Measurements from ENCODE around the gene CDC16.
A peak's percentile ranks its signal among the peaks of the same experiment; 100 is the strongest.

Gene CDC16

GRCh38 chr13:114230117-114230516 lies 4.6 kb upstream of the CDC16 start:
- Histone ChIP-seq H3K36me3 (ENCODE audit: control insufficient read depth in 1 of 2, insufficient read depth in 2 of 2, low read length in 2 of 2) (no peaks in the 10 kb centered on the region), H3K14ac (ENCODE audit: low read length) (no peak overlapping the region), H3K79me1 (ENCODE audit: low read length) (peaks cover 5% of the 10 kb centered on the region), H2BK120ac (ENCODE audit: insufficient read depth, low read length, poor library complexity) (no peak overlapping the region), H3K79me2 (ENCODE audit: control insufficient read depth, insufficient read depth, low read length, poor library complexity) (peaks cover 4% of the 10 kb centered on the region), H2AK5ac (ENCODE audit: low read length) (no peak overlapping the region), H2BK12ac (ENCODE audit: low read length) (no peak overlapping the region), H3K27ac (ENCODE audit: low read depth, low read length) (no peak overlapping the region), H4K8ac (ENCODE audit: low read depth, low read length) (no peak overlapping the region), H4K12ac (ENCODE audit: low read depth, low read length) (no peak overlapping the region), H3K4me3 (ENCODE audit: low read depth, low read length) (no peak overlapping the region), H3K27me3 (ENCODE audit: insufficient read depth, low read length) (no peaks in the 10 kb centered on the region), H3K18ac (ENCODE audit: low read length) (no peak overlapping the region), H3K9me3 (ENCODE audit: insufficient read depth, low read depth, low read length) (no peaks in the 10 kb centered on the region), H3K9ac (ENCODE audit: low read length) (no peak overlapping the region), H3K4me2 (ENCODE audit: low read length) (no peak overlapping the region), H2BK5ac (ENCODE audit: low read depth, low read length, poor library complexity) (no peak overlapping the region), H3K23ac (ENCODE audit: low read length) (no peak overlapping the region), H3K4me1 (ENCODE audit: control insufficient read depth in 1 of 2, insufficient read depth in 2 of 2, low read length in 2 of 2) (peaks cover 2% of the 10 kb centered on the region in 2 experiments), H3K4ac (ENCODE audit: low read depth, low read length) (no peak overlapping the region), H4K91ac (ENCODE audit: low read depth, low read length) (no peak overlapping the region), H2AFZ (ENCODE audit: insufficient read depth, low read length, poor library complexity) (no peak overlapping the region)
- no peak for DNase-seq
- no CpG with 5 or more reads among the region's 7 CpGs for WGBS (ENCODE audit: extremely low coverage, insufficient coverage, insufficient read length)

- Histone ChIP-seq H3K4me2 (ENCODE audit: low read length) (no peak overlapping the region), H3K4me1 (ENCODE audit: control insufficient read depth in 1 of 2, insufficient read depth in 2 of 2, low read length in 2 of 2) (peaks cover 2% of the 10 kb centered on the region in 2 experiments), H4K12ac (ENCODE audit: low read depth, low read length) (no peak overlapping the region), H3K9ac (ENCODE audit: low read length) (no peak overlapping the region), H2BK5ac (ENCODE audit: low read depth, low read length, poor library complexity) (no peak overlapping the region), H3K14ac (ENCODE audit: low read length) (no peak overlapping the region), H3K18ac (ENCODE audit: low read length) (no peak overlapping the region), H2BK12ac (ENCODE audit: low read length) (no peak overlapping the region), H3K9me3 (ENCODE audit: insufficient read depth, low read depth, low read length) (no peaks in the 10 kb centered on the region), H3K79me2 (ENCODE audit: control insufficient read depth, insufficient read depth, low read length, poor library complexity) (peaks cover 6% of the 10 kb centered on the region), H3K36me3 (ENCODE audit: control insufficient read depth in 1 of 2, insufficient read depth in 2 of 2, low read length in 2 of 2) (no peaks in the 10 kb centered on the region), H3K27me3 (ENCODE audit: insufficient read depth, low read length) (no peaks in the 10 kb centered on the region), H3K79me1 (ENCODE audit: low read length) (peaks cover 7% of the 10 kb centered on the region), H2AK5ac (ENCODE audit: low read length) (no peak overlapping the region), H4K8ac (ENCODE audit: low read depth, low read length) (no peak overlapping the region), H3K27ac (ENCODE audit: low read depth, low read length) (no peak overlapping the region), H3K4me3 (ENCODE audit: low read depth, low read length) (no peak overlapping the region), H4K91ac (ENCODE audit: low read depth, low read length) (no peak overlapping the region), H3K23ac (ENCODE audit: low read length) (no peak overlapping the region), H2BK120ac (ENCODE audit: insufficient read depth, low read length, poor library complexity) (no peak overlapping the region), H2AFZ (ENCODE audit: insufficient read depth, low read length, poor library complexity) (no peak overlapping the region), H3K4ac (ENCODE audit: low read depth, low read length) (no peak overlapping the region)
- no CpG with 5 or more reads among the region's 3 CpGs for WGBS (ENCODE audit: extremely low coverage, insufficient coverage, insufficient read length)
- DNase-seq: no peak
Observed at GRCh38 chr13:114230575-114230974, 4.1 kb upstream of the CDC16 start.

- DNase-seq: peak; percentile 58 to 77
- Histone ChIP-seq H3K36me3 (ENCODE audit: control insufficient read depth in 1 of 2, insufficient read depth in 2 of 2, low read length in 2 of 2) (peaks cover 3% of the 10 kb centered on the region in 2 experiments), H3K27me3 (ENCODE audit: insufficient read depth, low read length) (no peaks in the 10 kb centered on the region), H3K79me2 (ENCODE audit: control insufficient read depth, insufficient read depth, low read length, poor library complexity) (peaks cover 10% of the 10 kb centered on the region), H3K4me1 (ENCODE audit: control insufficient read depth in 1 of 2, insufficient read depth in 2 of 2, low read length in 2 of 2) (peaks cover 5 to 6% of the 10 kb centered on the region in 2 experiments), H3K23ac (ENCODE audit: low read length) (no peak overlapping the region), H3K9ac (ENCODE audit: low read length) (no peak overlapping the region), H2BK120ac (ENCODE audit: insufficient read depth, low read length, poor library complexity) (no peak overlapping the region), H3K4ac (ENCODE audit: low read depth, low read length) (no peak overlapping the region), H2BK12ac (ENCODE audit: low read length) (no peak overlapping the region), H3K27ac (ENCODE audit: low read depth, low read length) (no peak overlapping the region), H3K18ac (ENCODE audit: low read length) (no peak overlapping the region), H4K91ac (ENCODE audit: low read depth, low read length) (no peak overlapping the region), H4K8ac (ENCODE audit: low read depth, low read length) (no peak overlapping the region), H3K14ac (ENCODE audit: low read length) (no peak overlapping the region), H2BK5ac (ENCODE audit: low read depth, low read length, poor library complexity) (no peak overlapping the region), H2AK5ac (ENCODE audit: low read length) (no peak overlapping the region), H4K12ac (ENCODE audit: low read depth, low read length) (no peak overlapping the region), H2AFZ (ENCODE audit: insufficient read depth, low read length, poor library complexity) (no peak overlapping the region), H3K9me3 (ENCODE audit: insufficient read depth, low read depth, low read length) (no peaks in the 10 kb centered on the region), H3K4me2 (ENCODE audit: low read length) (no peak overlapping the region), H3K79me1 (ENCODE audit: low read length) (peaks cover 7% of the 10 kb centered on the region), H3K4me3 (ENCODE audit: low read depth, low read length) (no peak overlapping the region)
- no CpG with 5 or more reads among the region's 8 CpGs for WGBS (ENCODE audit: extremely low coverage, insufficient coverage, insufficient read length)
Observed at GRCh38 chr13:114231886-114232285, 2.8 kb upstream of the CDC16 start.

- WGBS (ENCODE audit: extremely low coverage, insufficient coverage, insufficient read length): no CpG with 5 or more reads among the region's 4 CpGs
- Histone ChIP-seq H3K14ac (ENCODE audit: low read length) (no peak overlapping the region), H3K4me2 (ENCODE audit: low read length) (peak overlapping the region; percentile 88)
Observed at GRCh38 chr13:114234266-114234644, 442 bp upstream of the CDC16 start.

More at GRCh38 chr13:114234266-114234644, 442 bp upstream of the CDC16 start:
- Histone ChIP-seq H3K79me2 (ENCODE audit: control insufficient read depth, insufficient read depth, low read length, poor library complexity) (peaks cover 10% of the 10 kb centered on the region), H4K8ac (ENCODE audit: low read depth, low read length) (peak overlapping the region; percentile 97), H2BK12ac (ENCODE audit: low read length) (no peak overlapping the region), H4K12ac (ENCODE audit: low read depth, low read length) (peak overlapping the region; percentile 91), H3K9me3 (ENCODE audit: insufficient read depth, low read depth, low read length) (no peaks in the 10 kb centered on the region), H3K36me3 (ENCODE audit: control insufficient read depth in 1 of 2, insufficient read depth in 2 of 2, low read length in 2 of 2) (peaks cover 17 to 21% of the 10 kb centered on the region in 2 experiments), H3K79me1 (ENCODE audit: low read length) (peaks cover 7% of the 10 kb centered on the region), H3K27ac (ENCODE audit: low read depth, low read length) (no peak overlapping the region), H2AK5ac (ENCODE audit: low read length) (no peak overlapping the region), H2BK120ac (ENCODE audit: insufficient read depth, low read length, poor library complexity) (peak overlapping the region; percentile 85), H2AFZ (ENCODE audit: insufficient read depth, low read length, poor library complexity) (peak overlapping the region; percentile 98), H2BK5ac (ENCODE audit: low read depth, low read length, poor library complexity) (no peak overlapping the region), H3K27me3 (ENCODE audit: insufficient read depth, low read length) (no peaks in the 10 kb centered on the region), H3K18ac (ENCODE audit: low read length) (no peak overlapping the region), H3K4me3 (ENCODE audit: low read depth, low read length) (no peak overlapping the region), H3K4ac (ENCODE audit: low read depth, low read length) (peak overlapping the region; percentile 93), H4K91ac (ENCODE audit: low read depth, low read length) (peak overlapping the region; percentile 55), H3K4me1 (ENCODE audit: control insufficient read depth in 1 of 2, insufficient read depth in 2 of 2, low read length in 2 of 2) (peaks cover 5 to 6% of the 10 kb centered on the region in 2 experiments), H3K9ac (ENCODE audit: low read length) (peak overlapping the region; percentile 76), H3K23ac (ENCODE audit: low read length) (no peak overlapping the region)
- no peak for DNase-seq

All from trophoblast cell (in vitro differentiated cells and primary cell).